MM.1S (cell line): ENCODE measurements around the gene LGALS7.
"Not testable (repeated sequence)": the region's sequence is repeated elsewhere in the genome, so short reads cannot be mapped to it uniquely, and the experiment has no call there.

Source experiments
- CTCF ChIP-seq: fragments of 300-600 bp; sonication (generic); IDR thresholded peaks from 2 replicates; pipeline ENCODE4 v1.5.1; 2016; ENCODE audit warnings: antibody characterized with exemption, low read length, mixed read lengths
- EZH2 ChIP-seq: fragments of 300-600 bp; sonication (generic); optimal IDR thresholded peaks from 2 replicates; pipeline ENCODE3; 2017; ENCODE audit warnings: low read depth, mild to moderate bottlenecking, antibody characterized with exemption, low read length, mixed read lengths
- EZH2phosphoT487 ChIP-seq: fragments of 300-600 bp; sonication (generic); IDR thresholded peaks from 2 replicates; pipeline ENCODE4 v1.6.1; 2018; ENCODE audit warnings: antibody characterized with exemption, low read length

DNA sequence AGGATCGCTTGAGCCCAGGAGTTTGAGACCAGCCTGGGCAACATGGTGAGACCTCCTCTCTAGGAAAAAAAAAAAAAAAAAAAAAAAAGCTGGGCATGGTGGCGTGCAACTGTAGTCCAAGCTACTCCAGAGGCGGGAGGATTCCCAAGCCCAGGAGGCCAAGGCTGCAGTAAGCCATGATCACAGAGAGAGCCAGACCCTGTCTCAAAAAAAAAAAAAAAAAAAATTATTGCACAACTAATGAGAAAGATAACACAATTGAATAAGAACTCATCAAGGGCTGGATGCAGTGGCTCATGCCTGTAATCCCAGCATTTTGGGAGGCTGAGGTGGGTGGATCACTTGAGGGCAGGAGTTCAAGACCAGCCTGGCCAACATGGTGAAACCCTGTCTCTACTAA lies 12.7 kb upstream of the LGALS7 start:
- TF ChIP-seq CTCF, EZH2, EZH2phosphoT487: not testable (repeated sequence)
